NB4 (cell line): Measurements from ENCODE around the gene DUSP5.

Source experiments
- POLR2A ChIP-seq: IDR thresholded peaks from 2 replicates; pipeline ENCODE4 v1.6.1; 2011; ENCODE audit warnings: mild to moderate bottlenecking; ENCODE audit not compliant: insufficient read length; ENCODE audit errors: extremely low read depth
- TF ChIP-seq, protein P1 (sequence below): IDR thresholded peaks from one replicate; pipeline ENCODE4 v1.5.1; 2012; ENCODE audit warnings: low read depth, low read length

DNA sequence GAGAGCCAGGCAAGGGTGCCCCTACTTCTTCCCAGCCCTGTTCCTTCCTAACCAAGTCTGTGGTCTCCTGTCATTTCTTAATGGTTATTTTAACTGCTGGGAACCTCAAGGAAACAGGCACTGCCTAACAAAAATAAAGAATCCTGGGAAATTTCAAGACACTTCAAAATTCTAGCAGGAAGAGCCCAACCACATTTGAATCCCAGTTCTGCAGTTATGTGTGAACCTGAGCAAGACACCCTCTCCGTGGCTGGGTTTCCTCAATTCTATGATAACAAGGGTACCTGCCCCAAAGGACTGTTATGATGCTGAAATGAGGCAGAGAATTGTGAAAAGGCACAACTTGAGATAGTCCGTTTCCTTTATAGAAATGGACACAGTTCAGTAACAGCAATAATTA lies 36.2 kb upstream of the DUSP5 start:
- TF ChIP-seq, protein P1, sequence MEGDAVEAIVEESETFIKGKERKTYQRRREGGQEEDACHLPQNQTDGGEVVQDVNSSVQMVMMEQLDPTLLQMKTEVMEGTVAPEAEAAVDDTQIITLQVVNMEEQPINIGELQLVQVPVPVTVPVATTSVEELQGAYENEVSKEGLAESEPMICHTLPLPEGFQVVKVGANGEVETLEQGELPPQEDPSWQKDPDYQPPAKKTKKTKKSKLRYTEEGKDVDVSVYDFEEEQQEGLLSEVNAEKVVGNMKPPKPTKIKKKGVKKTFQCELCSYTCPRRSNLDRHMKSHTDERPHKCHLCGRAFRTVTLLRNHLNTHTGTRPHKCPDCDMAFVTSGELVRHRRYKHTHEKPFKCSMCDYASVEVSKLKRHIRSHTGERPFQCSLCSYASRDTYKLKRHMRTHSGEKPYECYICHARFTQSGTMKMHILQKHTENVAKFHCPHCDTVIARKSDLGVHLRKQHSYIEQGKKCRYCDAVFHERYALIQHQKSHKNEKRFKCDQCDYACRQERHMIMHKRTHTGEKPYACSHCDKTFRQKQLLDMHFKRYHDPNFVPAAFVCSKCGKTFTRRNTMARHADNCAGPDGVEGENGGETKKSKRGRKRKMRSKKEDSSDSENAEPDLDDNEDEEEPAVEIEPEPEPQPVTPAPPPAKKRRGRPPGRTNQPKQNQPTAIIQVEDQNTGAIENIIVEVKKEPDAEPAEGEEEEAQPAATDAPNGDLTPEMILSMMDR = no peak
- TF ChIP-seq POLR2A = no peak
